ENCODE data around the gene NAV2. TPM values are rescaled to one million over a fixed set of nuclear protein-coding genes. Genes with fewer than 3 reads are reported as not detected.

The NAV2 gene
- total and polyA plus RNA-seq, 2 donors from 2014 or later = 5.9 to 37.7 TPM

DNA sequence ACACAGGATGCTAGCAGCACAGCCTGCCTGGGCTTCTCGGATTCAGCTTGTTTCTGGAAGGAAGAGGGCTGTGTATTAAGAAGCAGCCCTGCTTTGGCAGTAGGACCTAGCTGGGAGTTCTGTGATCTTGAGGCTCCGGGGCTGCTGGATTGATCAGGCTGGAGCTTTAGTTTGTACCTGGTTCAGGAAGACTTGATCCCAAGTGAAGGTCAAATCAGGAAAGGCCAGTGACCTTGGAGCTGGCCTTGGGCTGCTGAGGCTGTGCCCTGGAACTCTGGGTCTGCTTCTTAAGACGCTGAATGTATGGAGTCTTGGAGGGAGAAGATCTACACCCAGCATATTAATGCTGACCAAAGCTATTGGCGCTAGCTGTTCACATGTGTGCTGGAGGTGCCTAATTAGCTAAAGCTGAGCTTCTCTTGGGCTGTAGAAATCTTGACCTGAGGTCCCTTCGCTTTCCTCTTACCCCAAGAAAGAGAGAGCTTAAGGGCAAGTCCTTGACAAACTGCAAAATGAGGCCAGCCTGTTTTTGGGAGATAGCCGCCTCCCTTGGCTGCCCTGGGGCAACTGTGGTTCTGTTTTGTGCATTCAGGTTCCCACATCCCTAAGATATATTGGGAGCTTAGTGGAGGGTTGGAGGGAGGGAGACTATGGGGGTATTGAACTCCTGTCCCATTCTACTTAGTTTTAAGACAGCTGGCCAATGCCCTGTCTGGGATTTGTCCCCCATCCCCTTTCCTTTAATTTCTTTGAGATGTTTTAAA lies 311.7 kb downstream of the NAV2 start:
- Histone ChIP-seq H3K36me3 (ENCODE audit: control insufficient read depth in 2 of 3, insufficient read depth in 3 of 3, low read length in 3 of 3) (no peaks in the 10 kb centered on the region), H3K4me3 (ENCODE audit: low read length in 3 of 3) (peak overlapping the region; percentile 49 to 66 (median 65)), H3K9ac (ENCODE audit: low read length in 3 of 3) (peak overlapping the region; percentile 40 to 63 (median 50)), H3K4me1 (ENCODE audit: control insufficient read depth in 2 of 3, insufficient read depth in 2 of 3, low read depth in 1 of 3, low read length in 3 of 3) (peaks cover 0 to 14% (median 4%) of the 10 kb centered on the region in 3 donors), H3K27ac (ENCODE audit: low read depth in 2 of 2, low read length in 2 of 2) (peak overlapping the region; percentile 56 to 71), H3K27me3 (ENCODE audit: control insufficient read depth, insufficient read depth, low read length) (no peaks in the 10 kb centered on the region), H3K9me3 (ENCODE audit: control insufficient read depth in 2 of 3, insufficient read depth in 1 of 3, low read length in 3 of 3) (no peaks in the 10 kb centered on the region)
- TF ChIP-seq, protein P1, sequence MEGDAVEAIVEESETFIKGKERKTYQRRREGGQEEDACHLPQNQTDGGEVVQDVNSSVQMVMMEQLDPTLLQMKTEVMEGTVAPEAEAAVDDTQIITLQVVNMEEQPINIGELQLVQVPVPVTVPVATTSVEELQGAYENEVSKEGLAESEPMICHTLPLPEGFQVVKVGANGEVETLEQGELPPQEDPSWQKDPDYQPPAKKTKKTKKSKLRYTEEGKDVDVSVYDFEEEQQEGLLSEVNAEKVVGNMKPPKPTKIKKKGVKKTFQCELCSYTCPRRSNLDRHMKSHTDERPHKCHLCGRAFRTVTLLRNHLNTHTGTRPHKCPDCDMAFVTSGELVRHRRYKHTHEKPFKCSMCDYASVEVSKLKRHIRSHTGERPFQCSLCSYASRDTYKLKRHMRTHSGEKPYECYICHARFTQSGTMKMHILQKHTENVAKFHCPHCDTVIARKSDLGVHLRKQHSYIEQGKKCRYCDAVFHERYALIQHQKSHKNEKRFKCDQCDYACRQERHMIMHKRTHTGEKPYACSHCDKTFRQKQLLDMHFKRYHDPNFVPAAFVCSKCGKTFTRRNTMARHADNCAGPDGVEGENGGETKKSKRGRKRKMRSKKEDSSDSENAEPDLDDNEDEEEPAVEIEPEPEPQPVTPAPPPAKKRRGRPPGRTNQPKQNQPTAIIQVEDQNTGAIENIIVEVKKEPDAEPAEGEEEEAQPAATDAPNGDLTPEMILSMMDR (IDR thresholded peaks at IDR 0.05; ENCODE audit: borderline replicate concordance, extremely low read depth, insufficient read depth) = no peak
- DNase-seq = no peak
- FAIRE-seq = no peak
- intact Hi-C loops (cut with DNase I) = no loop called here

DNA sequence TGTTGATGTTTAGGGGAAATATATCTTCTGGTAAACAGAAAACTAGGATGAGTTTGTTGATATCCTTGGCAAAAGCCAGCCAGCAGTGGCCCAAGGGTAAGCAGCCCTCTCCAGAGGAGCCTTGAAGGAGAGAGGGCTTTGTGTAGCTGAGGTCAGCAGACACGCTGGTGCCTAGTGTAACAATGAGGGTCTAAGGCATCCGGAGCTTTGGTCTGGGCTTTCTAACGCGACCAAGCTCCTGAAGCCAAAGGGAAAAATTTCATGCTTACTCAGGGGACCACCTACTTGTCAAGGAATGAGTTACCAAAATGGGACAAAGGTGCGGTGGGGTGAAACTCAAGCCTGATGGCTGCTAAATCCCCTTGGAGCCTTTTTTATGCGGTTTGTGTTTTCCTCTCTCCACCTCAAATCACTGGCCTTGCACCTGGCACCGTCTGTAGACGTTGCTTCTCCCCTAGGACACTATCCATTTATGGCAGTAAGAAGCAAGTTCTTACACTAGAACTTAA lies 312.7 kb downstream of the NAV2 start:
- Histone ChIP-seq H3K9me3 (ENCODE audit: control insufficient read depth in 2 of 3, insufficient read depth in 1 of 3, low read length in 3 of 3) (no peaks in the 10 kb centered on the region), H3K27me3 (ENCODE audit: control insufficient read depth, insufficient read depth, low read length) (no peaks in the 10 kb centered on the region), H3K9ac (ENCODE audit: low read length in 3 of 3) (peak overlapping the region in 1 of 3 donors; percentile 63), H3K36me3 (ENCODE audit: control insufficient read depth in 2 of 3, insufficient read depth in 3 of 3, low read length in 3 of 3) (no peaks in the 10 kb centered on the region), H3K4me3 (ENCODE audit: low read length in 3 of 3) (peak overlapping the region; percentile 18 to 66 (median 30)), H3K27ac (ENCODE audit: low read depth in 2 of 2, low read length in 2 of 2) (peak overlapping the region; percentile 56 to 68), H3K4me1 (ENCODE audit: control insufficient read depth in 2 of 3, insufficient read depth in 2 of 3, low read depth in 1 of 3, low read length in 3 of 3) (peaks cover 0 to 14% (median 4%) of the 10 kb centered on the region in 3 donors)
- intact Hi-C loops (cut with DNase I) = no loop called here
- TF ChIP-seq, protein P1 (IDR thresholded peaks at IDR 0.05; ENCODE audit: borderline replicate concordance, extremely low read depth, insufficient read depth) = no peak
- FAIRE-seq (no peak), DNase-seq (peak in 1 of 5 donors; percentile 55)

DNA sequence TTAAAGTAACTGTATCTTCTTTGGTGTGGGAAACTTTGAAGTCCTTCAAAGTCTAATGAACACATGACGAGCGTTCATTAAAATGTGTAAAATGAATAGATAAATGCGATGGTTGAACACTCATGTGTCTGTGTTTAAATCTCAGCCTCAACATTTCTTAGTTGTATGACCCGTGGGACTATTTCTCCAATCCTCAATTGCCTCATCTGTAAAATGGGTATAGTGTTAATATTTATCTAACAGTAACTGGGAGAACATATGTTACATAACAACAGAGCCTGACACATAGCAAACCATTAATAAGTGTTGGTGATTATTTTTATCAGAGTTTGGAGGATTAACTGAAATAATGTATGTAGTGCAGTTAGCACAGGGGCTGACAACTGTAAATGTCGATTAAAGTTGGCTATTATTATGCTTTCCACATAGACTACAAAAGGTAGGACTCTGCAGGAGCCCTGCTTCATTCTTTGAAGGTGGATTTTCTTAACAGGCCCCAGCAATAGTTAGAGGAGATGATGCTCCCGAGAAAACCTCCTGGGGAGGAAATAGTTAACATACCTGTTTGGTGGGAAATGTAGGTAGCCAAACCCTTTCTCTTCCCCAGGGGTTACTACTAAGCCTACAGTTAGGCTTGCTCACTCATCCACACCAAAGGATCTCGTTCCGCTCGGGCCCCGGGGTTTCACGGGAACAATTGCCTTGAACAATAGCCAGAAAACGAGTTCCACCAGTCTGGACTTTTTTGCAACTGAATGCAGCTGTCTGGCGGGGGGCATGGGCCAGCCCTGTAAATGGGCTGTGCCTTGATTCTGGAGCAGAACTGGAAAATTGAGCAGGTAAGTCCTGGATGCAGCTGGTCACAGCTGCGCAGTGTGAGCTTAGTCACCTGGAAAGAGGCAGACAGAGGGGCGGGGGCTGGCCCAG lies 314.3 kb downstream of the NAV2 start:
- DNase-seq = peak; percentile 87 to 92 (median 88)

More for the DNA sequence above, 314.3 kb downstream of the NAV2 start:
- intact Hi-C loops (cut with DNase I) = no loop called here
- no peaks in the 10 kb centered on the region for H3K36me3 ChIP-seq (ENCODE audit: control insufficient read depth in 2 of 3, insufficient read depth in 3 of 3, low read length in 3 of 3)
- peaks cover 4 to 14% (median 7%) of the 10 kb centered on the region in 3 donors for H3K4me1 ChIP-seq (ENCODE audit: control insufficient read depth in 2 of 3, insufficient read depth in 2 of 3, low read depth in 1 of 3, low read length in 3 of 3)
- no peaks in the 10 kb centered on the region for H3K9me3 ChIP-seq (ENCODE audit: control insufficient read depth in 2 of 3, insufficient read depth in 1 of 3, low read length in 3 of 3)
- H3K27ac ChIP-seq (ENCODE audit: low read depth in 2 of 2, low read length in 2 of 2) = peak overlapping the region; percentile 37 to 51
- TF ChIP-seq, protein P1 (IDR thresholded peaks at IDR 0.05; ENCODE audit: borderline replicate concordance, extremely low read depth, insufficient read depth) = no peak
- no peaks in the 10 kb centered on the region for H3K27me3 ChIP-seq (ENCODE audit: control insufficient read depth, insufficient read depth, low read length)
- H3K9ac ChIP-seq (ENCODE audit: low read length in 3 of 3) = peak overlapping the region; percentile 4 to 8 (median 5)
- FAIRE-seq = no peak
- peak overlapping the region; percentile 11 to 49 (median 19) for H3K4me3 ChIP-seq (ENCODE audit: low read length in 3 of 3)

Measured in kidney (tissue), 14 donors.